GM18873 (cell line): Measurements from ENCODE around the gene ST3GAL5.

Experiments used
- ATAC-seq: cut with Tn5 transposase; IDR thresholded peaks from one replicate; pipeline ENCODE4 v1.9.1; 2021; ENCODE audit warnings: mild to moderate bottlenecking, moderate library complexity, moderate number of reproducible peaks; ENCODE audit not compliant: unreplicated experiment, low FRiP score

Gene ST3GAL5

DNA sequence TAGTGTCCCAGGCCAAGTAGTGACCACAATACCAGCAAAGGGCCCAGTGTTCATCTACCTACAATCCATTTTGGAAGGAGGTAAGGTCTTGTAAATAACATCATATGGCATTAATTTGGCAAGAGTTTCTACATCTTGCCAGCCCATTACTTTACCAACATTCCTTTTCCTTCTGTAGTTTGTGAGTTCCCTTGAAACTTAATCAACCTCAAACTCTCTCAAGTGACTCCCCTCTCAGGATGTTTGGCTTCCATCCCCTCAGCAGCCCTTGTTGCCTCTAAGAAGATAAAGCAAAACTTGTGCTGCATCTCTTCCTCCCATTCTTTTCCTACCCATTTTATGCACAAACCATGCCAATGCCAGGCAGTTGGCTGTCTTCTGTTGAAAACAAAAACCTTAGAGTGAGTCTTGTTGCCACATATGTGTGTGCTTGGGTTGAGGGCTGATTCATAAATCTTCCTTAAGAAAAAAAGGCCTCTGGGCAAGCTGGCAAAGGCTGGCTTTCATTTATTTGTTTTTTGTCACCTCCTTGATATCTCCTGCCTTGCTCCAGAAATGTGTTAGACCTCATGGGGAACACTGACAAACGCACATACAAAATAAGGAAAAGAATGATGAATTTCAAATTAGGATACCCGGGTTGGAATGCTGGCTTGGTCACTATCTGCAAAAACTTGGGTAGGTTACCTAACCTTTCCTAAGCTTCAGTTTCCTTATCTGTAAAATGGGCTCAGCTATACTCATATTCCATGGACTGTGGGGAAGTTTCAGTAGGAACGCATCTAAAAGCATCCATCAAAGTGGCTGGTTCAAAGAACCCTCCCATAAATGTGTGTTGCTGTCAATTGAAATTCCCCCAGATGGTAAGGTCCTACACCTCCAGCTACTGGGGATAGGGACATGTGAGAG, 29.4 kb upstream of the ST3GAL5 start:
- ATAC-seq: no peak

DNA sequence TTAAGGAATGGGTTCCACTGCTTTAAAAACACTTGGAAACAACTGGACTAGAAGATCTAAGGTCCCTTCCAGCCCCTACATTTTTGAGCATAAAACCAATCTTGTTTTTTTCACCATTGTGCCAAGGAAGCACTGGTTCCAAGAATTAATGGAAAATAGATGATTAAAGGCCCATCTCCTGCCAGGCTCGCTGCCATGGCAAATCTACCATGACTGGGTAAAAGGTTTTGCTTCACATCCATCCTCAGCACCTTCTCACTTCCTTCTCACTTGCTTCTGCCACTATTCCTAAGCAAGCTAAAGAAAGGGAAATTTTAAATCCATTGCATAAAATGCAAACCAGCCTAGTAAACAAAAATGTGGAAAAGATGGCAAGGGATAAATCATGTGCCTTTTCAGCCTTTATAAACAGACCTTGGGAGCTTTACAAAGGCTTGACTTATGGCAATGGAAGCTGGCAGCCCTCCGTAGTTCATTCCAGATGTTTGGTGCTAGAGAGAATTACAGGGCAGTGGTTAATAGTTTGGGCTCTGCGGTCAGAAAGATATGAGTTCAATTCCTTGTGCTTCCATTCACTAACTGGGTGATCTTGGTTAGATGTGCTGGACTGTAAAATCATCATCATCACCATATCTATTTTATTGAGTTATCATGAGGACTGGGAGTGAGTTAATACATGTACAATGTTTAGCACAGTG, 27.0 kb upstream of the ST3GAL5 start:
- ATAC-seq: no peak

DNA sequence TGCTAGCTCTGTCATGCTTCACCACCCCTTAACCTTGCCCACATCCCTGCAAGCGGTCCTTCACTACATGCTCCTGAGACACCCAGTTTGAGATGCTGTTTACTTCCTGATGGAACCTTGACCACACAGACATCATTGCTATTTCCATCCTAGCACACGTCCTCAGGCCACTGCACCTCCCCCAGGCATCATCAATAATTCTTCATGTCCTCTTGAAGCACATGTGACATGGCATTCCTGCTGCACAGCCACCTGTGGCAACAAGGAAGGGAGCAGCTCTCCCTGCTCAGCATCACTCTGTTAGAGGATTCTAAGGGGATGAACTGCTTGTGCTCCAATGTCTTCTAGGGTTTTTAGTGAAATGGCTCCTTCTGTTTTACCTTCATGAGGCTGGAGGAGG, 26.1 kb upstream of the ST3GAL5 start:
- ATAC-seq: no peak

GRCh38 chr2:85913884-85914881, 25.4 kb upstream of the ST3GAL5 start:
- ATAC-seq: no peak

DNA sequence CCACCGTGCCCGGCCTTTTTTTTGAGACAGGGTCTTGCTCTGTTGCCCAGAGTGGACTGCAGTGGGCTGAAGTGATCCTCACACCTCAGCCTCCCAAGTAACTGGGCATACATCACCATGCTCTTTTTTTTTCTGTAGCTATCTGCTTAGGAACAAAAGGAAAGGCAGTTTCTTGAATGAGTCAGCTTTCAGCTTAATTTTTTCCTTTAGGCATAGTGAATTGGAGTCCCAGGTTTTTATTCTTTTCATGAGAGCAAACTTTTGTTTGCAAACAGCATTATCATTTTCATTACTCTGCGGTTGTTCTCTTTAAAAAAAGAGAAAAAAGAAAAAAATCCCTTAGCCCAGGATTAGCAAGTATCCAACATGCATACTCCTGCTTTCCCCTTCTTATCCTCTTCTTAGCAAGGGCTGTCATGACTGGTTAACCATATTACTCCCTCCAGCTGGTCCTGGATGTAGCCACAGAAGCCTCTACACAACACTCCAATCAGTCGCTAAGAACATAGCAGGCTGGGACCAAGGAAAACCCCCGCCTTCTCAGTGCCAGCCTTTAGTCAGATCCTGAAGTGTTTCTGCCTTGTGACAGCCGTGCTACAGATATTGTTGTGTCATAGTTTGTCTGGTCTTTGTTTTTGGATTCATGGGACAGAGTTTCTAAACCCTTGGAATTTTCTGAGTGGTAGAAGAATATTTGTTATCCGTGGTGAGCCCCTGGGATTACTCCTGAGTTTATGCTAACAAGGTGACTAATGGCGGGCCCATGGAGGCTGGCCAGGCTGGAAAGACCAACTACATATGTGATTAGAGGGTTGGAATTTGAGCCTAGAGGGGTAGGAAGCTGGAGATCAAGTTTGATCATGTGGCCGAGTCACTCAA, 23.3 kb upstream of the ST3GAL5 start:
- ATAC-seq: no peak

DNA sequence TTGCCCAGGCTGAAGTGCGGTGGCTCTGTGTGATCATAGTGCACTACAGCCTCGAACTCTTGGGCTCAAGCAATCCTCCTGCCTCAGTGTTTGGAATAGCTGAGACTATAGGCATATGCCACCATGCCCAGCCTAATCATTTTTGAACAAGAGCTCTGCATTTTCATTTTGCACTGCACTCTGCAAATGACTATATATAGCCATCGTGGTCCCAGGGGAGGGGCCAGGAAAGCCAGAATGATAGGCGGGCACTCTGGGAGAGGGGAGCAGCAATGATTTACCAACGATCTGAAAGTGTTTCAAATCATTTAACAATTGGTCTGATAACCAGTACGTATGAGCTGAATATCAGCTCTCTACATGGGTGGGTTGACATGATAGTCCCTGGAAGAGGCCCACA, 22.3 kb upstream of the ST3GAL5 start:
- ATAC-seq: no peak

GRCh38 chr2:85909005-85909404, 20.2 kb upstream of the ST3GAL5 start:
- ATAC-seq: no peak

GRCh38 chr2:85908506-85908905, 19.7 kb upstream of the ST3GAL5 start:
- no peak for ATAC-seq

GRCh38 chr2:85907671-85908157, 18.9 kb upstream of the ST3GAL5 start:
- no peak for ATAC-seq

DNA sequence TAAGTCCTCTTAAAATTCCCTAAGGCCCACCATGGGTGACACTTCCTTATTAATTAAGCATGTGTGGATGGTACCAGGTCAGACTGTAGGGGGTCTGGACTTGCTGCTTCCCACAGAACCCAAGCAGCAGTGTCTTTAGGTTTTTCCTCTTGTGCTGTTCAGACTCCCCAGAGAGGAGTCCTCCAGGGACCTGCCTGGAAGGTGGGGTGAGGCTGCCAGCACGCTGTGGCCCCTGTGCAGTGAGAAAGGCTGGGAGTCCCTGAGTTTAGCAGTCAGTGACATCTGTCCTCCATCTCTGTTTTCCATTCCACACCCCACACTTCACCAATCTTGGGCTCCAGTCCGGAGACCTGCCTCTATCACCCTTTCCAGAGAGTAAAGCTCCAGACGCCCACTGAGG, 18.0 kb upstream of the ST3GAL5 start:
- no peak for ATAC-seq

GRCh38 chr2:85905891-85906290, 17.1 kb upstream of the ST3GAL5 start:
- ATAC-seq: no peak

GRCh38 chr2:85905187-85905666, 16.4 kb upstream of the ST3GAL5 start:
- ATAC-seq: no peak

DNA sequence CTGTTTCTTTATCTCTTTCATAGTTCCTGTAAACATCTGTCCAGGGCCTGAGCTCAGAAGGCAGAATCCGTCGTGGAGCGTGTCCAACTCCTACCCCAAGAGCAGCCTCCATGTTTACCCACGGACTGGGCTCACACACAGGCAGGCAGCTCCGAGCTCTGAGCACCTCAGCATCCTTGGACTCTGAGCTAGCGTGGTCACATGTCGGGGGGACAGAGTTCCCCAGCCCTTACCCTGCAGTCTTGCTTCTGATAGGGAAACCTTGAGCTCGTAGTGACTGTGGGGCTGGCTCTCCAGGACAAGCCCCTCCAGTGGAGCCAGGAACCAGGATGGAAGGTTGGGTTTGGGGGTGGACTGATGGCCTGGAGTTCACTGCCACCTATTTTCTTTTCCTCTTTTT, 15.1 kb upstream of the ST3GAL5 start:
- no peak for ATAC-seq

- ATAC-seq: no peak
Measured at GRCh38 chr2:85902496-85902895, 13.7 kb upstream of the ST3GAL5 start.

DNA sequence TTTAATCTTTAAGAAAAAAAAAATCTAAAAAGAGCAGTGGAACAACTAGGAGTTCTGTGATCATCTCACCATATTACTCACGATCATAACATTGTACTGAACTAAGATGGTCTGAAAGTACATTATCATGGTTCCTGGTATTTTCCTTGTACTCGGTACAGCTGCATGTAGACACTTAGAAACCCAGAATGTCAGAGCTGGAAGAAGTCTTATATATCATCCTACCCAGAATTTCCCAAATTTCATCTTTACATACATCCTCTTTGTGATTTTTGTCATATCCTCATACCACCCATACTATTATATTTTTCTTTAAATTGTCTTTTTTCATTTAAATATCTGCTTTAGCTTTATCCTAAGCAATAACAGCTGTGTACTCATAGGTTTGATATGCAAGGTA, 12.4 kb upstream of the ST3GAL5 start:
- no peak for ATAC-seq

- ATAC-seq: no peak
Measured at GRCh38 chr2:85900366-85900765, 11.6 kb upstream of the ST3GAL5 start.

- no peak for ATAC-seq
Measured at GRCh38 chr2:85899849-85900248, 11.1 kb upstream of the ST3GAL5 start.

DNA sequence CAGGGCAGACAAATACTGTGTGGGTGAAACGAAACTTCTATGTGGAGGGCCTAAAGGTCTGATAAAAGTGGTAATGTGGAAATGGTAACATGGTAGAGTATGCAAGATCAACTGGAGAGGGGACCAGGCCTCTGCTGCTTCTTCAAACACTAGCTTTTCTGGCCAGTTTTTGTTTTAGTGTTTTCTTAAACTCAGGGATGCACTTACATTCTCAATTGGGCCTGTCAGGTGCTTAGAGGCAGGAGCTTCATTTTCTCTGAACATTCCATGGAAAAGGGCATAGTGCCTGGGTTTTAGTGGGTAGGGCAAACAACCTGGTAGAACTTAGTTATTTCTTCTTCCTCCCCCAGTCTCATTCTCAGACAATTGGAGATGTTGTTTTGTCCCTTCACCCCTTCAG, 10.5 kb upstream of the ST3GAL5 start:
- no peak for ATAC-seq

DNA sequence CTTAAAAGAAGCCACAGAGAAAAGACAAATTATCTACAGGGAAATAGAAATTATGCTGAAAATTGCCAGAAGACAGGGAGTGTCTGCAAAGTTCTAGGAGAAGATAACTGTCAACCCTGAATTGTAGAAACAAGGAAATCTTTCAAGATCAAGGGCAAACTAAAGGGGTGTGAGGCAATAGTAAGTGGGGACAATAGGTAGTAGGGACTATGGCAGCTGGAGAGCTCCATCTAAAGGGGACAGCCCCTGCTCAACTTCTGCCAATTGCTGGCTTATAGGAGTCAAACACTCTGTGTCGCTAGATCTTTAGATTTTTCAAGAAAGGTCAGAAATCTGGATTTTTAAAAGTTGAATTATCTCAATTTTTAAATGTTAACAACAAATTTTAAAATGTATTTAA, 10.1 kb upstream of the ST3GAL5 start:
- ATAC-seq: no peak
